Upper lobe of left lung (tissue), 4 donors: ENCODE results near the gene NPL.

Experiments used
- EP300 ChIP-seq, 4 donors: sonication (generic); formaldehyde crosslinking; IDR thresholded peaks; one replicate each; pipeline ENCODE4 v1.5.1; 2017; ENCODE audit warnings: antibody characterized with exemption in 4 of 4, control low read depth in 2 of 4
- POLR2A ChIP-seq, 4 donors: fragments of 450-650 bp; IDR thresholded peaks; one replicate each; pipeline ENCODE4 v1.5.1; 2016 to 2017; ENCODE audit warnings: antibody characterized with exemption in 4 of 4, mild to moderate bottlenecking in 2 of 4
- POLR2AphosphoS5 ChIP-seq, 2 donors: sonication (generic); formaldehyde crosslinking; IDR thresholded peaks; one replicate each; pipeline ENCODE4 v1.5.1; 2017; ENCODE audit warnings: antibody characterized with exemption in 2 of 2
- TF ChIP-seq, protein P1 (sequence below), 6 experiments: fragments of 450-650 bp in 4 of 6; fragments of 200-600 bp in 2 of 6; sonication (generic) in 2 of 6; IDR thresholded peaks; one replicate each; pipeline ENCODE4 v1.5.1; 2016 to 2019; ENCODE audit warnings: antibody characterized with exemption in 6 of 6

- TF ChIP-seq, protein P1, sequence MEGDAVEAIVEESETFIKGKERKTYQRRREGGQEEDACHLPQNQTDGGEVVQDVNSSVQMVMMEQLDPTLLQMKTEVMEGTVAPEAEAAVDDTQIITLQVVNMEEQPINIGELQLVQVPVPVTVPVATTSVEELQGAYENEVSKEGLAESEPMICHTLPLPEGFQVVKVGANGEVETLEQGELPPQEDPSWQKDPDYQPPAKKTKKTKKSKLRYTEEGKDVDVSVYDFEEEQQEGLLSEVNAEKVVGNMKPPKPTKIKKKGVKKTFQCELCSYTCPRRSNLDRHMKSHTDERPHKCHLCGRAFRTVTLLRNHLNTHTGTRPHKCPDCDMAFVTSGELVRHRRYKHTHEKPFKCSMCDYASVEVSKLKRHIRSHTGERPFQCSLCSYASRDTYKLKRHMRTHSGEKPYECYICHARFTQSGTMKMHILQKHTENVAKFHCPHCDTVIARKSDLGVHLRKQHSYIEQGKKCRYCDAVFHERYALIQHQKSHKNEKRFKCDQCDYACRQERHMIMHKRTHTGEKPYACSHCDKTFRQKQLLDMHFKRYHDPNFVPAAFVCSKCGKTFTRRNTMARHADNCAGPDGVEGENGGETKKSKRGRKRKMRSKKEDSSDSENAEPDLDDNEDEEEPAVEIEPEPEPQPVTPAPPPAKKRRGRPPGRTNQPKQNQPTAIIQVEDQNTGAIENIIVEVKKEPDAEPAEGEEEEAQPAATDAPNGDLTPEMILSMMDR (IDR thresholded peaks at IDR 0.05) = no peak
- TF ChIP-seq EP300 (IDR thresholded peaks at IDR 0.05) = no peak
- TF ChIP-seq POLR2A (IDR thresholded peaks at IDR 0.05) = no peak
- no peak for TF ChIP-seq POLR2AphosphoS5 (IDR thresholded peaks at IDR 0.05)
Measured at GRCh38 chr1:182785181-182785580, 4.4 kb upstream of the NPL start.
